RWPE1 (cell line): ENCODE results near the gene FZD10.

Experiments
- CTCF ChIA-PET: fragments of 350-600 bp; sonication (Branson Sonifier 250); formaldehyde crosslinking; extraction: SDS; loops from one replicate; lab custom pipeline; 2021; lab: Yijun Ruan, JAX
- POLR2A ChIA-PET: fragments of 400-600 bp; formaldehyde crosslinking; extraction: SDS; loops from one replicate; lab custom pipeline; 2020; ENCODE audit warnings: antibody characterized with exemption; ENCODE audit not compliant: low non-redundant PET; lab: Yijun Ruan, JAX
- DNase-seq: peaks from one replicate; pipeline ENCODE4 v3.0.0; 2012; ENCODE audit warnings: low spot score
- H3K27ac ChIP-seq: fragments of 450-650 bp; 2 replicates; pipeline ENCODE4 v1.5.1; 2017
- CTCF ChIP-seq: fragments of 450-650 bp; conservative IDR thresholded peaks from 2 replicates; pipeline ENCODE4 v1.5.1; 2017; ENCODE audit warnings: low read depth, mild to moderate bottlenecking

Gene FZD10

GRCh38 chr12:130147875-130148596, 14.2 kb upstream of the FZD10 start:
- ChIA-PET CTCF (interaction anchor here (0.8 to 1.0 kb wide), 2 partner anchors 189 to 600 kb away, joined by 4 to 5 read pairs; no protein-coding TSS in a partner anchor), POLR2A (no interaction called here)
- no peak for DNase-seq

GRCh38 chr12:130151846-130152245, 10.4 kb upstream of the FZD10 start:
- CTCF ChIA-PET: interaction anchor here (0.9 to 1.1 kb wide), 2 partner anchors 10 to 15 kb away, joined by 4 read pairs; partner anchors contain the start of gene FZD10
- H3K27ac ChIP-seq: no peak overlapping the region
- POLR2A ChIA-PET: no interaction called here
- no peak for TF ChIP-seq CTCF
- no peak for DNase-seq

More at GRCh38 chr12:130147875-130148596, 14.2 kb upstream of the FZD10 start:
- no peak overlapping the region for H3K27ac ChIP-seq
- TF ChIP-seq CTCF: no peak

GRCh38 chr12:130152386-130152785, 9.9 kb upstream of the FZD10 start:
- DNase-seq: no peak
- CTCF ChIA-PET: interaction anchor here (0.9 to 1.1 kb wide), 2 partner anchors 10 to 16 kb away, joined by 4 read pairs; partner anchors contain the start of gene FZD10
- POLR2A ChIA-PET: no interaction called here
- TF ChIP-seq CTCF: no peak
- no peak overlapping the region for H3K27ac ChIP-seq

- POLR2A ChIA-PET: no interaction called here
- no peak for DNase-seq
- H3K27ac ChIP-seq: no peak overlapping the region
- CTCF ChIA-PET: no interaction called here
- no peak for TF ChIP-seq CTCF
These were observed 8.5 kb upstream of the FZD10 start for GRCh38 chr12:130153803-130154202.

- ChIA-PET CTCF (no interaction called here), POLR2A (no interaction called here)
- no peak overlapping the region for H3K27ac ChIP-seq
- TF ChIP-seq CTCF: no peak
- DNase-seq: no peak
These were observed 7.8 kb upstream of the FZD10 start for GRCh38 chr12:130154276-130155070.

GRCh38 chr12:130155416-130156073, 6.7 kb upstream of the FZD10 start:
- TF ChIP-seq CTCF: no peak
- H3K27ac ChIP-seq: no peak overlapping the region
- ChIA-PET POLR2A (no interaction called here), CTCF (interaction anchor here (0.6 to 0.7 kb wide), 4 partner anchors 8 to 176 kb away, joined by 3 to 5 read pairs (median 3); no protein-coding TSS in a partner anchor)
- peak; percentile 36 for DNase-seq
